Esophagus muscularis mucosa (tissue), 4 donors: Measurements from ENCODE around the gene MRPS16. TPM values are rescaled to one million over a fixed set of nuclear protein-coding genes. Genes with fewer than 3 reads are reported as not detected.

ENCODE experiments used
- DNase-seq: peaks from one replicate; pipeline ENCODE4 v3.0.0-alpha.2; 2017; ENCODE audit errors: extremely low spot score
- H3K27ac ChIP-seq, 4 donors: fragments of 200-600 bp; sonication (generic); replicated peaks in 1 of 4; 1 replicate in 3 of 4; 2 replicates in 1 of 4; pipeline ENCODE4 v1.5.1; 2016 to 2019; ENCODE audit warnings: mild to moderate bottlenecking in 1 of 4
- H3K27me3 ChIP-seq, 4 donors: fragments of 200-600 bp; sonication (generic); one replicate each; pipeline versions ENCODE4 v1.5.1 to v1.6.0; 2016 to 2019
- H3K36me3 ChIP-seq, 4 donors: fragments of 200-600 bp; sonication (generic); one replicate each; pipeline ENCODE4 v1.5.1; 2016 to 2019
- H3K4me1 ChIP-seq, 4 donors: fragments of 200-600 bp; sonication (generic); one replicate each; pipeline ENCODE4 v1.5.1; 2016 to 2019
- H3K4me3 ChIP-seq, 4 donors: fragments of 200-600 bp; sonication (generic); 1 replicate in 2 of 4; 2 replicates in 2 of 4; pipeline ENCODE4 v1.5.1; 2016 to 2019; ENCODE audit warnings: mild to moderate bottlenecking in 4 of 4, moderate library complexity in 1 of 4
- H3K9me3 ChIP-seq, 4 donors: fragments of 200-600 bp; sonication (generic); 1 replicate in 3 of 4; 2 replicates in 1 of 4; pipeline ENCODE4 v1.5.1; 2016 to 2019
- CTCF ChIP-seq, 3 experiments: fragments of 200-600 bp in 2 of 3; fragments of 450-650 bp in 1 of 3; sonication (generic) in 2 of 3; IDR thresholded peaks; one replicate each; pipeline ENCODE4 v1.5.1; 2017 to 2019; ENCODE audit warnings: antibody characterized with exemption in 3 of 3, mild to moderate bottlenecking in 2 of 3, moderate library complexity in 1 of 3
- EP300 ChIP-seq: sonication (generic); formaldehyde crosslinking; IDR thresholded peaks from one replicate; pipeline ENCODE4 v1.6.1; 2017; ENCODE audit warnings: antibody characterized with exemption
- POLR2A ChIP-seq: fragments of 450-650 bp; IDR thresholded peaks from one replicate; pipeline ENCODE4 v1.6.1; 2017; ENCODE audit warnings: antibody characterized with exemption, moderate library complexity, mild to moderate bottlenecking, low read depth
- POLR2AphosphoS5 ChIP-seq, 2 donors: sonication (generic); formaldehyde crosslinking; IDR thresholded peaks; one replicate each; pipeline ENCODE4 v1.6.1; 2017; ENCODE audit warnings: antibody characterized with exemption in 2 of 2
- WGBS: methylation state at CpG from one replicate; pipeline ENCODE4 v1.1.5; 2018; 5-methylcytosine and 5-hydroxymethylcytosine counted together
- intact Hi-C: fragments of 100-400 bp; cut with DNase I; formaldehyde crosslinking; loops from one replicate; pipeline ENCODE4 v1.15.1; 2023
- total RNA-seq, 4 donors: library from RNA; depleted of rRNA; stranded (reverse); fragments of >200 nt; gene quantifications; one replicate each; pipeline versions ENCODE4 v1.1.0 to v1.2.1, GENCODE V29; 2016

The MRPS16 gene
- total RNA-seq, 4 donors from 2014 or later = 34.5 to 46.1 (median 38.0) TPM

GRCh38 chr10:73225518-73225917 is 26.9 kb downstream of the MRPS16 start:
- Histone ChIP-seq H3K4me1 (no peaks in the 10 kb centered on the region), H3K27ac (no peak overlapping the region), H3K4me3 (no peak overlapping the region), H3K9me3 (no peaks in the 10 kb centered on the region), H3K36me3 (peaks cover 0 to 19% (median 4%) of the 10 kb centered on the region in 4 donors), H3K27me3 (no peaks in the 10 kb centered on the region)
- TF ChIP-seq POLR2AphosphoS5 (IDR thresholded peaks at IDR 0.05) (no peak), EP300 (no peak), CTCF (IDR thresholded peaks at IDR 0.05) (no peak), POLR2A (no peak)
- intact Hi-C loops = no loop called here
- DNase-seq = no peak

GRCh38 chr10:73220989-73221388 is 31.5 kb downstream of the MRPS16 start:
- intact Hi-C loops = no loop called here
- Histone ChIP-seq H3K4me3 (no peak overlapping the region), H3K4me1 (no peaks in the 10 kb centered on the region), H3K27me3 (no peaks in the 10 kb centered on the region), H3K36me3 (peaks cover 7 to 41% (median 19%) of the 10 kb centered on the region in 4 donors), H3K27ac (no peak overlapping the region), H3K9me3 (no peaks in the 10 kb centered on the region)
- no peak for DNase-seq
- TF ChIP-seq POLR2A = no peak
- TF ChIP-seq EP300 = no peak
- TF ChIP-seq POLR2AphosphoS5 (IDR thresholded peaks at IDR 0.05) = no peak
- no peak for TF ChIP-seq CTCF (IDR thresholded peaks at IDR 0.05)
- 92% methylated on average over 1 of the region's 1 CpG for WGBS

DNA sequence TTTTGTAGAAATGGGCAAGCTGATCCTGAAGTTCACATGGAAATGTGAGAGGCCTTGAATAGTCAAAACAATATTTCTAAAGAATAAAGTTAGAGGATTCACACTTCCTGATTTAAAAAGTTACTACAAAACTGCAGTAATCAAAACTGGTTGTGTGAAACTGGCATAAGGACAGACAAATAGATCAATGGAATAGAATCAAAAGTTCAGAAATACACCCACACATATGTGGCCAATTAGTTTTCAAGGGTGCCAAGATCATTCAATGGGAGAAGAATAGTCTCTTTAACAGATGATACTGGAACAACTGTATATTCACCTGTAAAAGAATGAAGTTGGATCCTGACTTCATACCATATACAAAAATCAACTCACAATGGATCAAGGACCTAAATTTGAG is 33.1 kb downstream of the MRPS16 start:
- Histone ChIP-seq H3K36me3 (peaks cover 7 to 41% (median 19%) of the 10 kb centered on the region in 4 donors), H3K4me3 (no peak overlapping the region), H3K27me3 (no peaks in the 10 kb centered on the region), H3K27ac (no peak overlapping the region), H3K9me3 (no peaks in the 10 kb centered on the region), H3K4me1 (no peaks in the 10 kb centered on the region)
- intact Hi-C loops = no loop called here
- TF ChIP-seq EP300 (no peak), POLR2A (no peak), POLR2AphosphoS5 (IDR thresholded peaks at IDR 0.05) (no peak), CTCF (IDR thresholded peaks at IDR 0.05) (no peak)
- DNase-seq = no peak

DNA sequence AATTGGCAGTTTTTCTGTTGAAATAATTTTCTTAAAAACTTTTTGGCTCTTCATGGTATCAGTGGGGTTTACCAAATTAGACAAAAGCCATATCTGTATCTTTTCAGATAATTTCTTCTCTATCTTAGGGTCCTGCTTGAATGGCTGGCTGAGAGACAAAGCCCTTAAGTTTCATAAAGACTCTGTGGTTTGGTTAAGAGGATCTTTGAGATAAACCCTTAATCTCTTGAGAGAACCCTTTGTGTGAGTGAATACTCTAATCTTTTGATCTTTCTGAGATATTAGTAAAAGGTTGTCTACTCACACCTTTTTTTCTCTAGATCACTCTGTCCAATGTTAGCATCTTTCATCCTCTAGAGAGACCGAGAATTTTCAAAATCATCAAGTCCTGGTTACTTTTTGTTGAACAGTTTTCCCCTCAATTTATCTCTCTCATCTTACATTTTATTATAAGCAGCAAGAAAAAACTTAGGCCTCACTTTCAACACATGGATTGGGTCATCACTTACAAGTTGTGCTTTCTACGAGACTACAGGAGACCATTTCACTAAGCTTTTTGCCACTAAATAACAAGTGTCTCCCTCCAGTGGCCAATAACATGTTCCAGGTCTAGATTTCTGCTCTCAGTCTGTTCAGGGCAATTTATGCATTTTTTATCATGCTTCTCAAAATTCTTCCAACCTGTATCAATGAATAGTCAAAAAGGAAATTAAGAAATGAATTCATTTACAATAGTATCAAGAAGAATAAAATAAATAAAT is 33.8 kb downstream of the MRPS16 start:
- Histone ChIP-seq H3K4me3 (no peak overlapping the region), H3K4me1 (no peaks in the 10 kb centered on the region), H3K27ac (no peak overlapping the region), H3K36me3 (peaks cover 7 to 41% (median 19%) of the 10 kb centered on the region in 4 donors), H3K9me3 (no peaks in the 10 kb centered on the region), H3K27me3 (no peaks in the 10 kb centered on the region)
- 90% methylated on average over 2 of the region's 2 CpGs for WGBS
- DNase-seq = no peak
- no peak for TF ChIP-seq POLR2A
- TF ChIP-seq CTCF (IDR thresholded peaks at IDR 0.05) = peak in 1 of 3 experiments; percentile 3
- TF ChIP-seq POLR2AphosphoS5 (IDR thresholded peaks at IDR 0.05) = no peak
- no peak for TF ChIP-seq EP300
- intact Hi-C loops = no loop called here

- H3K36me3 ChIP-seq = peaks cover 7 to 36% (median 19%) of the 10 kb centered on the region in 4 donors
- no peak for DNase-seq
- intact Hi-C loops = no loop called here
- H3K4me1 ChIP-seq = peaks cover 0 to 3% (median under 1%) of the 10 kb centered on the region in 4 donors
- WGBS = 100% methylated on average over 2 of the region's 2 CpGs
- H3K27ac ChIP-seq = no peak overlapping the region
- TF ChIP-seq POLR2A (no peak), EP300 (no peak), POLR2AphosphoS5 (IDR thresholded peaks at IDR 0.05) (no peak), CTCF (IDR thresholded peaks at IDR 0.05) (no peak)
- H3K27me3 ChIP-seq = no peaks in the 10 kb centered on the region
- H3K4me3 ChIP-seq = no peak overlapping the region
- H3K9me3 ChIP-seq = no peaks in the 10 kb centered on the region
Measured at GRCh38 chr10:73217628-73218027, 34.8 kb downstream of the MRPS16 start.
